K562 (cell line): Measurements from ENCODE around the gene VPS45. TPM values are rescaled to one million over a fixed set of nuclear protein-coding genes. Genes with fewer than 3 reads are reported as not detected.

Experiments used
- HNRNPUL1 ChIP-seq: fragments of 200-400 bp; formaldehyde crosslinking; IDR thresholded peaks from 2 replicates; pipeline ENCODE4 v1.6.1; 2017; ENCODE audit warnings: low read length
- KLF10 ChIP-seq: fragments of 250-450 bp; sonication (Bioruptor Pico); IDR thresholded peaks from 2 replicates; pipeline ENCODE4 v1.6.1; 2021; ENCODE audit warnings: matching md5 sums
- MAZ ChIP-seq, 2 experiments: fragments of 450-650 bp in 1 of 2; sonication (generic) in 1 of 2; formaldehyde crosslinking; IDR thresholded peaks in 1 of 2; conservative IDR thresholded peaks in 1 of 2; 2 replicates each; pipeline versions ENCODE4 v1.4.0 to v1.5.0; 2020; ENCODE audit warnings: mild to moderate bottlenecking in 1 of 2, missing genetic modification reagents in 1 of 2
- NR2C1 ChIP-seq, 2 experiments: fragments of 450-650 bp; IDR thresholded peaks; 2 replicates each; pipeline ENCODE4 v1.6.1; 2017; ENCODE audit warnings: mild to moderate bottlenecking in 2 of 2, antibody characterized with exemption in 1 of 2, inconsistent platforms in 1 of 2, missing compliant biosample characterization in 1 of 2, missing genetic modification characterization in 1 of 2
- ZZZ3 ChIP-seq: fragments of 450-650 bp; IDR thresholded peaks from 2 replicates; pipeline ENCODE4 v1.6.1; 2016; ENCODE audit warnings: antibody characterized with exemption, mild to moderate bottlenecking, moderate library complexity
- polyA plus RNA-seq, 8 experiments: library from polyadenylated mRNA; depleted of rRNA in 4 of 8; stranded (reverse) in 5 of 8; unstranded in 3 of 8; fragments of >200 nt; fragmentation: Nextera tagmentation in 2 of 8; fragmentation: Illumina TruSeq in 1 of 8; extraction: Ambion mirVana in 2 of 8; extraction: Trizol in 1 of 8; gene quantifications; 2 replicates each; pipeline versions ENCODE4 v1.2.1 to v1.2.3, GENCODE V29; 2011 to 2014; ENCODE audit warnings: inconsistent platforms in 1 of 8, missing spikeins in 1 of 8
- total RNA-seq, 7 experiments: library from RNA; depleted of rRNA in 6 of 7; stranded (reverse); fragments of >200 nt in 6 of 7; fragmentation: Illumina TruSeq in 2 of 7; extraction: Trizol in 2 of 7; gene quantifications; 2 replicates each; pipeline versions ENCODE4 v1.2.1 to v1.2.3, GENCODE V29; 2011 to 2021; ENCODE audit warnings: low replicate concordance in 1 of 7
- TF ChIP-seq, protein P1 (sequence below): fragments of 250-450 bp; sonication (Bioruptor Pico); IDR thresholded peaks from 2 replicates; pipeline ENCODE4 v1.5.0; 2021; ENCODE audit warnings: mild to moderate bottlenecking, moderate library complexity
- TF ChIP-seq, protein P2 (sequence below): fragments of 450-650 bp; formaldehyde crosslinking; IDR thresholded peaks from 2 replicates; pipeline ENCODE4 v1.4.0; 2022; ENCODE audit warnings: mild to moderate bottlenecking, moderate library complexity

The VPS45 gene
- total and polyA plus RNA-seq, 9 of the 15 experiments (the other 6 are each of a cell fraction or from before 2014, with no cell fraction given) = 17.9 to 48.2 (median 34.4) TPM

- TF ChIP-seq, protein P1, sequence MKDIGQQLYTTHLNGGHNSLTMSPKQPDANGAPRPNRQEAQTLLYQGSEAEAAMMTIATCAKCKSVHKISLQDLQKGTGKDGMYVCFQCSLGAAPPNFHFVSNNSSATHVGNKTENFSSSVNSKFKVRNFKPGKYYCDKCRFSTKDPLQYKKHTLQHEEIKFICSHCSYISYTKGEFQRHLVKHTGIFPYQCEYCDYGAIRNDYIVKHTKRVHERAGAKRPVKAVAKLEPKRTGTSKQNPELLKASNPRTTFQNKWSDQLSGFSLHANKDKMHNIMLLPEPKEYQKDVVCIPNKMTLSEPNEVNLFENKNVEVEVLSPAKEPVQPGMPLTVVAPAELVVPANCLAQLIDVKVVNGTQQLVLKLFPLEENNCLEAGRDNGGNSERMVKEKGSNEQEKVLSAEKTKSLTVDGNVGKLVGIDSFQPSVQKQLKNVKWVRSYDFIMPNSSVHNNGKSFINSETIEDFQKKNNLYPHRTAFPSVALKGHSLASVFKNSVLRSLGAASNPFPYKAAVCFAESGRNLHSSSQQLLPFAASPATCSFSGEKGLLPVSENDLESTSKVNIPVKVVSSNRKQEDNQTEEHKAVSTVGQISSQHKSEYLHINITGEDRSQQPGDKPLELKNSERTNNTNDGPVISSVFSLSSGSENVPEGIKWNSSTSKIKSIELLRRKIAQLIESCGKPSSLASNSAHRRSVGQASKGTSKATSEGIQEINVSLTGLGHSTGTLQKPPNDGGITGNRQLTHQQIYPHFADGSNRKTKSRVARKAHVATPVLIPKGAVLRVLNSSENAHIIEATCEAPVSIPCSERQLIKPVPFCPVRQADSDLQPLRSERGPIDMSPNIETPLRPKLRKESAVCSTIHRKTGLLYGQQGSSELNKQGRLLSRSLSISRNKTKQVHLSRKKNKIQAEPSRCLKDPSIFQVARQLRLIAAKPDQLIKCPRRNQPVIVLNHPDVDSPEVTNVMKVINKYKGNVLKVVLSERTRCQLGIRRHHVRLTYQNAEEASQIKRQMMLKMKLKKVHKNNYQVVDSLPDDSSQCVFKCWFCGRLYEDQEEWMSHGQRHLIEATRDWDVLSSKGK (CRISPR knock-in tag) = no peak
- TF ChIP-seq, protein P2, sequence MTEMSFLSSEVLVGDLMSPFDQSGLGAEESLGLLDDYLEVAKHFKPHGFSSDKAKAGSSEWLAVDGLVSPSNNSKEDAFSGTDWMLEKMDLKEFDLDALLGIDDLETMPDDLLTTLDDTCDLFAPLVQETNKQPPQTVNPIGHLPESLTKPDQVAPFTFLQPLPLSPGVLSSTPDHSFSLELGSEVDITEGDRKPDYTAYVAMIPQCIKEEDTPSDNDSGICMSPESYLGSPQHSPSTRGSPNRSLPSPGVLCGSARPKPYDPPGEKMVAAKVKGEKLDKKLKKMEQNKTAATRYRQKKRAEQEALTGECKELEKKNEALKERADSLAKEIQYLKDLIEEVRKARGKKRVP = no peak
- TF ChIP-seq HNRNPUL1 = no peak
- TF ChIP-seq KLF10 = no peak
- TF ChIP-seq MAZ (CRISPR knock-in tag; conservative IDR thresholded peaks at IDR 0.05 in 1 of 2, IDR thresholded peaks at IDR 0.05 in 1 of 2) = no peak
- TF ChIP-seq NR2C1 (IDR thresholded peaks at IDR 0.05) = no peak
- no peak for TF ChIP-seq NR2C1 (tag; IDR thresholded peaks at IDR 0.05)
- TF ChIP-seq ZZZ3 = no peak
Measured at GRCh38 chr1:150180474-150180873, 112.9 kb downstream of the VPS45 start (continued).
